ENCODE measurements around the gene DRC7.
A peak's percentile ranks its signal among the peaks of the same experiment; 100 is the strongest.

DRC7 gene

GRCh38 chr16:57753448-57754353, 59.1 kb downstream of the DRC7 start:
- DNase-seq, result no peak

- DNase-seq, result no peak
These were observed 59.9 kb downstream of the DRC7 start for GRCh38 chr16:57754354-57755060.

- DNase-seq, result no peak
These were observed 60.6 kb downstream of the DRC7 start for GRCh38 chr16:57755061-57755684.

GRCh38 chr16:57755726-57756423, 61.3 kb downstream of the DRC7 start:
- no peak for DNase-seq

- DNase-seq, result no peak
These were observed 62.1 kb downstream of the DRC7 start for GRCh38 chr16:57756424-57757325.

GRCh38 chr16:57757326-57757786, 62.8 kb downstream of the DRC7 start:
- peak; percentile 53 for DNase-seq

GRCh38 chr16:57757883-57758282, 63.3 kb downstream of the DRC7 start:
- no peak for DNase-seq

- no peak for DNase-seq
These were observed 63.9 kb downstream of the DRC7 start for GRCh38 chr16:57758331-57759117.

- no peak for DNase-seq
These were observed 64.5 kb downstream of the DRC7 start for GRCh38 chr16:57759131-57759530.

GRCh38 chr16:57759541-57760356, 65.1 kb downstream of the DRC7 start:
- DNase-seq, result no peak

GRCh38 chr16:57760357-57761160, 66.0 kb downstream of the DRC7 start:
- no peak for DNase-seq

- no peak for DNase-seq
These were observed 66.7 kb downstream of the DRC7 start for GRCh38 chr16:57761301-57761700.

GRCh38 chr16:57761957-57762356, 67.4 kb downstream of the DRC7 start:
- DNase-seq, result no peak

GRCh38 chr16:57762365-57763040, 67.9 kb downstream of the DRC7 start:
- no peak for DNase-seq

GRCh38 chr16:57763285-57764005, 68.8 kb downstream of the DRC7 start:
- no peak for DNase-seq

- no peak for DNase-seq
These were observed 69.4 kb downstream of the DRC7 start for GRCh38 chr16:57764006-57764340.

- DNase-seq, result no peak
These were observed 69.9 kb downstream of the DRC7 start for GRCh38 chr16:57764341-57765159.

Measured in KG1 (cell line).